DND-41 (cell line): ENCODE measurements around the gene NRROS.
"Not testable (repeated sequence)": the region's sequence is repeated elsewhere in the genome, so short reads cannot be mapped to it uniquely, and the experiment has no call there.

Experiments used
- EZH2 ChIP-seq: IDR thresholded peaks from 3 replicates; pipeline ENCODE4 v1.6.1; 2012; ENCODE audit warnings: borderline replicate concordance, low read depth, mild to moderate bottlenecking, moderate library complexity, low read length, inconsistent platforms; ENCODE audit not compliant: severe bottlenecking
- TF ChIP-seq, protein P1 (sequence below): IDR thresholded peaks from 2 replicates; pipeline ENCODE4 v1.5.1; 2012; ENCODE audit warnings: borderline replicate concordance, low read length, moderate library complexity, mild to moderate bottlenecking; ENCODE audit not compliant: poor library complexity, severe bottlenecking; ENCODE audit errors: extremely low read depth

DNA sequence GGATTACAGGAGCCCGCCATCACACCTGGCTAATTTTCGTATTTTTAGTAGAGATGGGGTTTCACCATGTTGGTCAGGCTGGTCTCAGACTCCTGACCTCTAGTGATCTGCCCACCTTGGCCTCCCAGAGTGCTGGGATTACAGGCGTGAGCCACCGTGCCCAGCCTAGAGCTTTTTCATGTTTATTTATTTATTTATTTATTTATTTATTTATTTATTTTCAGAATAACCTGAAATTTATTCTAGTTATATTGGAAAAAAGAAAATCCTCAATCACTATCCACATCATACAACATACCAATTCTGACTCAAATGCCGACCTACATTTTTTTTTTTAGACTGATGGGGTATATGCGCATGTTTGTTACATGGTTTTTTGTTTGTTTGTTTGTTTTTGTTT, 24.3 kb upstream of the NRROS start:
- TF ChIP-seq, protein P1, sequence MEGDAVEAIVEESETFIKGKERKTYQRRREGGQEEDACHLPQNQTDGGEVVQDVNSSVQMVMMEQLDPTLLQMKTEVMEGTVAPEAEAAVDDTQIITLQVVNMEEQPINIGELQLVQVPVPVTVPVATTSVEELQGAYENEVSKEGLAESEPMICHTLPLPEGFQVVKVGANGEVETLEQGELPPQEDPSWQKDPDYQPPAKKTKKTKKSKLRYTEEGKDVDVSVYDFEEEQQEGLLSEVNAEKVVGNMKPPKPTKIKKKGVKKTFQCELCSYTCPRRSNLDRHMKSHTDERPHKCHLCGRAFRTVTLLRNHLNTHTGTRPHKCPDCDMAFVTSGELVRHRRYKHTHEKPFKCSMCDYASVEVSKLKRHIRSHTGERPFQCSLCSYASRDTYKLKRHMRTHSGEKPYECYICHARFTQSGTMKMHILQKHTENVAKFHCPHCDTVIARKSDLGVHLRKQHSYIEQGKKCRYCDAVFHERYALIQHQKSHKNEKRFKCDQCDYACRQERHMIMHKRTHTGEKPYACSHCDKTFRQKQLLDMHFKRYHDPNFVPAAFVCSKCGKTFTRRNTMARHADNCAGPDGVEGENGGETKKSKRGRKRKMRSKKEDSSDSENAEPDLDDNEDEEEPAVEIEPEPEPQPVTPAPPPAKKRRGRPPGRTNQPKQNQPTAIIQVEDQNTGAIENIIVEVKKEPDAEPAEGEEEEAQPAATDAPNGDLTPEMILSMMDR: not testable (repeated sequence)
- not testable (repeated sequence) for TF ChIP-seq EZH2
